HG03442 (cell line): Measurements from ENCODE around the gene TRAP1.
A peak's percentile ranks its signal among the peaks of the same experiment; 100 is the strongest.

Source experiments
- ATAC-seq: cut with Tn5 transposase; IDR thresholded peaks from one replicate; pipeline ENCODE4 v1.9.1; 2021; ENCODE audit warnings: mild to moderate bottlenecking, moderate library complexity; ENCODE audit not compliant: unreplicated experiment

Gene TRAP1

DNA sequence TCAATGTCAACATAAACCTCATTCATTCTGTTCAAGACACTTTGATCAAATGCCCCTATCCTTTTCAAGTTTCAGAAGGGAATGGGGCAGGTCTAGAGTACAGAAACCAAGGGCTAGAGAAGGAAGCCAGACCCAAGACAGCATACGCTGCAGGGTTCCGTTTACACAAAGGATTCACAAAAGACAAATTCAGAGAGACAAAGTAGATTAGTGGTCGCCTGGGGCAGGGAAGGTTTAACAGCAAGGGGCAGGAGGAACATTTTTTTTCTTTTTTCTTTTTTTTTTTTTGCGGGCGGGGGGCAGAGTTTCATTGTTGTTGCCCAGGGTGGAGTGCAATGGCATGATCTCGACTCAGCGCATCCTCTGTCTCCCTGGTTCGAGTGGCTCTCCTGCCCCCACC, 19.9 kb upstream of the TRAP1 start:
- no peak for ATAC-seq

DNA sequence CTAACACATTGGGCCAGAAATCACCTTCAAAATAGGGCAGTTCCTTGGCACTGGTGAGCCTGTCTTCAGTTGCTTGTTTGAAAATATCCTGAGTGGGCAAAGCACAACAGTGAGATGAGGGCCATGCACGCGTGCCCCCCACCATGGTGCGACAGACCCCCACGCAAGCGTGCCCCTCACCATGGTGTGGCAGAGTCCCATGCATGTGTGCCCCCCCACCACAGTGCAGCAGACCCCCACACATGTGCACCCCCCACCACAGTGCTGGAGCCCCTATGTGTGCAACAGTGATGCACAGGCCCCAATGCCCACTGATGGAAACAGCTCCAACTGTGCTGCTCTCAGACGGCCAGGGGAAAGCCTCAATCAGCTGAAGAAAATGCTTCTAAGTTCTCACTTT, 18.8 kb upstream of the TRAP1 start:
- ATAC-seq = no peak

DNA sequence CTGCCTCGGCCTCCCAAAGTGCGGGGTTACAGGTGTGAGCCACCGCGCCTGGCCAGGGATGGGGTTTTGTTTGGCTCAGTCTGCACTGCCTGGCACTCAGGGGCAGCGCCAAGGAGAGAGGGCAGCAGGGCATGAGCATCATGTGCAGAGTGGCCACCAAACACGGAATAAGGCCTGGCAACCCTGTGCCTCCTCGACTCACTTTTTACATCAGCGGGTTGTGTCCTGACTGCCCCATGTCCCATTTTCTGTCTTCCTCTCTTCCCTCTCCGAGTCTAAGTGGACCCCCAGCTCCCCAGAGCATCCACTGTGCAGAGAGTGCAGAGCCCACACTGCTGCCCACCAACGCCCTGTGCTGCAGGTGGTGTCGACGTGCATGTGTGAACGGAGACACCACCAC, 18.2 kb upstream of the TRAP1 start:
- no peak for ATAC-seq

DNA sequence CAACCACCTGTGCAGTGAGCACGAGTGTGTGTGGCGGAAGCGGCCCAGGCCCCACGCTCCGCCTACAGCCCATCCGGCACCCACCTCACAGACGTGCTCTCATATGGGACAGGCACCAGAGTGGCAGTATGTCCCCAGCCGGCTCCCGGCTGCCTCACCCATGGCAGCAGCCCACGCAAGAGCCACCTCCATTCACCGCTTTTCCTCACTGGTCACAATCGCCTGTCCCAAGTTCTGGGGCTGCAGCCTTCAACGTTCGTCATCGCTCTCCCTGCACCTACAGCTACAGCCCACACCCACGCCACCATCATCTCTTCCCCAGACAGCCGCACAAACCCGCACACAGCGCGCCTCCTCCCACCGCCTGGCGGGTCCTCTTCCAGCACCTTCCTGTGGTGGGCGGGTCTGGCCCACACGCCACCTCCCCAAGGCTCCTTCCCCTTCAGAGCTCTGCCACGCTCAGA, 17.5 kb upstream of the TRAP1 start:
- ATAC-seq = no peak

DNA sequence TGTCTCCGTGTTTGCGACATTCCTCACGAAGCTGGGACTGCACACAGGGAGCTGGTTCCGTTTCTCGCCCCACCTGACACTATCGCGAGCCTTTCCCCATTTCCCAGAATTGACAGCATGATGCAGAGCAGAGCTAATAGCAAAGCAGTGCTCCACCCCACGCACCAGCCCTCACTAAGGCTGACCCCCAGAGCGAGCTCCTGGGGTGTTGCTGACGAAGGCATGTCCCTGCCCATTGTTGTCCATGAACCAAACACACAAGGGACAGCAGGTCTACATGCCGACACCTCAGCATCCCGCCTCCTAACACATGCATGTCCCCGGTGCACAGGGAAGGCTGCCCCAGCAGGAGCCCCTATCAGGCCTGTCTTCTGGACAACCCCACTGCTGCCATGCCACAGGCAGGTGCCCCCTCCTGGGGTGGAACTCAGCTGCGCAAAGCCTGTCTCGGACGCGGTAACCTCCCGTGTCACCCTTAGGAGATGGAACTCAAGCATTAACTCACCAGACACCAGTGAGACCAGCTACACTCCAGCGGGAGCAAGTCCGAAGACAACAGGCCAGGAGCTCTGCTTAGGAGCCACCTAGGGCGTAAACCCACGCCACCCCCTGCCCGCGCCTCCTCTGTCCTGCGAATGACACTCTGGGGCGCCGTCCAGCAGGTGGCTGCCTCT, 16.9 kb upstream of the TRAP1 start:
- no peak for ATAC-seq

DNA sequence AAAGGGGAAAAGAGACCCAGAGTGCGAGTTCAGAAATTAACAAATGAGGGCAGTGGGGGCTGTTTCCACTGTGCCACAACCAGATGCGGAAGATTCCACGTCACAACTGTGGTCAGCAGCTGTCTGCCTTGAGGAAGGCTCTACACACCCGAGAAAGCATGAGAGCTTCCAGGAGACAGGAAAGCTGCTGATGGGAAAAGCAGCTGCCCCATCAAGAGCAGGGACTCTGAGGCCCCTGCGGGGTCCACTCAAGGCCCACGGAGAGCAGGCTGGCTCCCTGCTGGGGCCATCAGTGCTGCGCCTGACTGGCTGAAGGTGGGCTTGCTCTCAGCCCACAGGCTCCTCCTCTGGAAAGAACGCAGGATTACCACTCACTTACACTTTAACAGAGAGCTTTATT, 14.8 kb upstream of the TRAP1 start:
- no peak for ATAC-seq

DNA sequence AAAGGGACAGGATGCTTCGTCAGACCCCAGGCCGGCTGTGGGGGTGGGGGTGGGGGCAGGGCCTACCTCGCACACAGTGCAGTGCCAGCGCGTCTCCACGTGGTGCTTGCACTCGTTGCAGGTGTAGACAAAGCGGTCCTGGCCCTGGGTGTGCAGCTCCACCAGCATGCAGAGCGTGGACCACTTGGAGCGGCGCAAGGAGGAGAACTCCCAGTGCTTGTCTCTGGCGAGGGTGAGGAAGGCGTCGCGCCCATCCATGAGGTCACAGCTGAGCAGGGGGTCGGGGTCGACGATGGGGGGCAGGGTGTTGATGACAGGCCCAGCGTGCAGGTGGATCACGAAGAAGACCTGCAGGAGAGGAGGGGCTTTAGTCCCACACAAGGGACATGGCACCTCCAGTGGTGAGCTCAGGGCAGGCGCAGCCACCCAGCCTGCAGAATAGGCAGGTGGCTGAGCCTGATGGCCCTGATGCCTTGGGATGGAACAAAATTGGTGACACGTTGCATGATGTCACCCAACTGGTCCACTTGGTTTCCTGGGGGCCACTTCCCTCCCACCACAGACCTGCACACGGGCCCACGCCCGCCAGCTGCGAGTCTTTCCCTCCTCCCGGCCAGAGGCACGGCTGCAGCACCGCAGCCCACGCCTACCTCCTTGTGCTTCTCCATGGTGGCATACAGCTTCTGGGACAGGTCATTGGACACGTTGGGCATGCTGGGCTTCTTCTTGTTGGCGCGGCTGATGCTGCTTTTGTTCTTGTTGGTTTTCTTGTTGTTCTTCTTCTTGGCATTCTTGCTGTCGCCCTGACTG, 14.0 kb upstream of the TRAP1 start:
- no peak for ATAC-seq

DNA sequence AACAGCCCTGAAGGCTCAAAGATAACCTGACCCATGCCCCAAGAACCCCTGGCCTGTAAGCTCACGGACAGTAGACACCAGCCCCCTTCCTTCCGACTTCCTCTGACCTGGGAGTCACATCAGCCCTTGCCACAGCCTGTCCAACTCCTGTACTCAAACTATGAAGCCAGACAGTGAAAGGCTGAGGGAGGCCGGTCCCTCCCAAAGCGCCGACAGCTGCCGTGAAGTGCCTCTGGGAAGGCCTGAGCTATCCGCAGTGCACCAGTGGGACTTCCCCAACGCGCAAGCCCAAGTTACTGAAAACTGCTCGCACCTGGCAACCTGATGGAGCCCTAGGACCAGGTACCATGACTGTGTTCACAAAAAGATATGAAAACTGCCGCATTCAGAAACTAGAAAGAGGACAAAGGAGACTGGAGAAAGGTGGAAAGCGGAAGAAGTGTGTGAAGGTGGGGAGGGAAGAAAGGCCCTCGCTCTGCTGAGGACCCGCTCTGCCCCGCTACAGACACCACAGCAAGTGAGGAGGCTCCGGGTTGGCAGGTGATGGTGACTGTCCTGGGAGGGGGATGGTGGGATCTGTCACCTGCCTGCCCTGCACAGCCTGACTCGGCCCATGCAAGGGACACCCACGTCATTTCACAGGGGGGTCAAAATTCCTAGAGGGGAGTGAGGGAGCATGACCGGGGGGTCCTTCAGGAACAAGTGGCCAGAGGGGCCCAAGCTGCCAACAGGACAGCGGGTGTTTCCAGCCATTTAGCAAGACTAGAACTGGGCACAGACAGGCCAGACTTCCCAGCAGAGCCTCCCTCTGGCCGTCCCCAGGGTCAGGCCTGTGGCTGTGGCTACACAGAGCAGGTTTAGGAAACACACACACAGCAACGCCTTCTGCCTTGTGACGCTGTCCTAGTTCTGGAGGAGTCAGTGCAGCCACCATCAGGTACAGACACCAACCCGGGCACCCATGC, 13.1 kb upstream of the TRAP1 start:
- ATAC-seq = no peak

DNA sequence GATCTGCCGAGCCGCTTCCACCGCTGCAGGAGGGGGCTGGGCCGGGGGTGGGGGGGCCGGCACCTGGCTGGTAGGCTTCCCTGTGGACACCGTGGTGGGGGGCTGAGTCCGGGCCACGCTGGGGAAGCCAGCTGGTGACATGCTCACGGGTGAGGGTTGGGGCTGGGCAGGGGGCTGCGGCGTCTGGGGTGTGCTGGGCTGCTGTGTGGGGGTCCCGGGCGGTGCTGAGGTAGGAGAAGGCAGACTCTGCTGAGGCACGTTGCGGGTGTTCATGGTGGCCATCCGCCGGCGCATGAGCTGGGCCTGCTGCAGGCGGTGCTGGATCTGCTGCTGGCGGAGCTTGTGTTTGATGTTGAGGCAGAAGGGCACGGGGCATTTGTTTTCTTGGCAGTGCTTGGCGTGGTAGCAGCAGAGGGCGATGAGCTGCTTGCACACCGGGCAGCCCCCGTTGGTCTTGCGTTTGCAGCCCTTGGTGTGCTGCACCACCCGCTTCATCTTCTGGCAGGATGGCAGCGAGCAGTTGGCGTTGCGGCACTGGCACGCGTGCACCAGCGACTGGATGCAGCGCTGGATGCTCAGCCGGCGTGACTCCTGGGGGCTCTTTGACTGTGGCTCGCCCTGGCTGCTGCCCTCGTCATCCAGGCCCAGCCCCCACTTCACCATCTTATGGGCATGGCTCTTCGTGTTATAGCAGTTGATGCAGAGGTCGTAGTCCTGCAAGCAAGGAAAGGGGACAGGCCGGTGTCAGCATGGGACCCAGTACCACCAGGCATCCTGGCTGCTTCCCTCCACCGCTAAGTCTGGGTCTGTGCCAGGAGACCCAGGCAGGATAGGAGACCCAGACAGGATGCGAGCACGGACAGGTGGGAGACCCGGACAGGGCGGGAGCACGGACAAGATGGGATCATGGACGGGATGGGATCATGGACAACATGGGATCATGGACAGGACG, 12.1 kb upstream of the TRAP1 start:
- no peak for ATAC-seq

DNA sequence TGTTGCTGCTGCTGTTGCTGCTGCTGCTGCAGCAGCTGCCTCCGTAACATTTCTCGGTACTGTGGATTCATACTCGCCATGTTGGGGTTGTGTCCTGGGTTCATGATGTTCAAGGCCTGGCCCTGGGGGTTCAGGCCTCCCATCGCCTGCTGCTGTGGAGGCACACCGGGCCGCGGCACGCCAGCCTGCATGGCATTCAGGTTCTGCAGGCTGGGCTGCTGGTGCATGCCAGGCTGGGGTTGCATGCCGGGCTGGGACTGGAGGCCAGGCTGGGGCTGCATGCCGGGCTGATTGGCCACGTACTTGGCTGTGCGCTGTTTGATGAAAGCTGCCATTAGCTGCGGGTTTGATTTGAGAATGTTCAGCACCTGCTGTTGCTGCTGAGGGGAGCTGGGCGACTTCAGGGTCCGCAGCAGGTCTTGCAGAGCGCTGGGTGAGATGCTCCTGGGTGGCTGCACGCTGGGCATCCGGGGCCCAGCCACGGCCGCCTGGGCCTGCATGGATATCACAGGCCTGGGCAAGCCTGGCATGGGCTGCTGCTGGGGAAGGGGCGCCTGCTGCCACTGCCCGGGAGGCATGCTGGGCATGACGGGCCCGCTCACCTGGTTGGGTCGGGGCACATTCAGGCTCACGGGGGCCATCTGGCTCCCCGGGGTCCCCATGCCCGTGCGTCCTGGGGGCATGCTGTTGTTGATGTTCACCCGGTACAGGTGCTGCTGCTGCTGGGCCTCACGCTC, 11.3 kb upstream of the TRAP1 start:
- ATAC-seq = no peak

DNA sequence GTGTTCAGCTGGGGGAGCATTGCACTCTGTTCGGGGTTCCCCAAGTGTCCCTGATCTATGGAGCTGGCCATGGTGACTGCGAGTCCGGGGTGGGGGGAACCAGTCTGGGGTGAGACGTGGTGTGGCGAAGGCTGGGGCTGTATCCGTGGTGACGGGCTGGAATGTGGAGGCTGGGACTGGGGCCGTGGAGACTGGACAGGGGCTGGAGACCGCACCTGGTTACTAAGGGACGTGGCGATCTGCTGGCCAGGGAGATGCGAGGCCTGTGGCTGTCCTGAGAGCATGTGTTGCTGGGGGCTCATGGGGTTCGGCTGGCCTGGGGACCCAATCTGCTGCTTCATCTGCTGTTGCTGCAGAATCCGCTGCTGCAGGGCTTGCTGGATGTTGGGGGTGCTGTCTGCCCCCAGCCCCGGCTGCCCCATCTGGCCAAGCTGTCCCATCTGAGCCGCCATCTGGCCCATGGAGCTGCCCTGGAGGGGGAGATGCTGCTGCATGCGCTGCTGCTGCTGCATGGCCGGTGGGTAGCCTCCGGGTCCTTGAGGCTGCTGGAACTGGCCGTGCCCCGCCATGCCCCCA, 10.6 kb upstream of the TRAP1 start:
- no peak for ATAC-seq

DNA sequence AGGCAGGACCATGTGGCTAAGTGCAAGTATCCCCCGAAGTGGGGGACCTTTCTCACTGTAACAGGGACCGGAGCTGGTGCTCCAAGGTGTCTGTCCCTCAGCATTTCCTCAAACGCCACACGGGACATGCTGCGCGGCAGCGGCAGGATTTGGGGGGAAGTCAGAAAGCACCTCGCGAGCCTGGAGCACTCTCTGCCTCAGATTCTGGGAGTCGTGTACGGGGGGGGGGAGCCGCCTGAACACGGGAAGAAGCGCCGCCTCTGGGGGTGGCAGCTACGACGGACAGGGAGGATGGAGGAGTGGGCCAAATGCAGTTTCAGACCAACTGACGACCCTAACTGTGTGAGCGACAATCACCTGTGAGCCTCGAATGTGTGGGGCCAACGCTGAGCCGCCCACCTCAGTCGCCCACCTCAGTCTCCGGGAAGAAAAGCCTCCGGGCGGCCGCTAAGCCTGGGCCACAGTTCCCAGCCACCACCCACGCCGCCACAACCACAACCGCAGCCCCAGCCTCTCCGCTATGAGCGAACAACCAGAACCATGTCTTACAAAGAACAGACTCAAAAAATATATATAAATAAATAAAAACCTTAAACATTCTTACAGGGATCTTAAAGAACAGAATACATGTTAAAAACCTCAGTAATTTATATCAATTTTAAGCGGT, 8.8 kb upstream of the TRAP1 start:
- no peak for ATAC-seq

DNA sequence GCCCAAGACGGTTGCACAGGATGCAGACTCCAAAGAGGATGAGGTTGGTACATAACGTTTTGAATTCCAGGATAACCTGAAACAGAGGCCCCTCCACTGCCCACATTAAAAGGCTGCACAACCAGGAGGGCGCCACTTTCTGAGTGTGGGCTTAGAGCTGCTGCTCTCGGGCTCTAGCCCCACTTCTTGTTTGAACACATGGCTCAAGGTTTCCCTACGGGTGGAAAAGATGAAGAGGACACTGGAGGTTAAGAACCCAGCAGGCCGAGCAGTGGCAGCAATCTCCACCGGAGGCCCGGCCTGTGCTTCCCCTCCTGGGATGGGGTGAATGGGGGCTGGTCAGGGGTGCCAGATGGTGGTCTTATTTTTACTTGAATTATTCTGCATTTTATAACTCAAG, 8.0 kb upstream of the TRAP1 start:
- ATAC-seq = no peak

DNA sequence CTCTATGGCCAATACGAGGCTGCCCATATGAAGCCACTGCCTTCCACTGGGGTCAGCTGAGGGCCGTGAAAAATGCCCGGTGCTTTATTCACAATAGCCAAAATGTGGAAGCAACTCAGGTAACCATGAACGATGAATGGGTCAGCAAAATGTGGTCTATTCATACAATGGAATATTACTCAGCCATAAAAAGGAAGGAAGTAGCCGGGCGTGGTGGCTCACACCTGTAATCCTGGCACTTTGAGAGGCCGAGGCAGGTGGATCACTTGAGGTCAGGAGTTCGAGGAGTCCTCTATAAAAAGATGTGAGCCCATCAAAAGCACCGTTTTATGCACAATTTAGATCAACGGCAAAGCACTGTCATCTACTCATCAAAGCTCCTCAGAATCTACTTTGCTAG, 5.2 kb upstream of the TRAP1 start:
- no peak for ATAC-seq

DNA sequence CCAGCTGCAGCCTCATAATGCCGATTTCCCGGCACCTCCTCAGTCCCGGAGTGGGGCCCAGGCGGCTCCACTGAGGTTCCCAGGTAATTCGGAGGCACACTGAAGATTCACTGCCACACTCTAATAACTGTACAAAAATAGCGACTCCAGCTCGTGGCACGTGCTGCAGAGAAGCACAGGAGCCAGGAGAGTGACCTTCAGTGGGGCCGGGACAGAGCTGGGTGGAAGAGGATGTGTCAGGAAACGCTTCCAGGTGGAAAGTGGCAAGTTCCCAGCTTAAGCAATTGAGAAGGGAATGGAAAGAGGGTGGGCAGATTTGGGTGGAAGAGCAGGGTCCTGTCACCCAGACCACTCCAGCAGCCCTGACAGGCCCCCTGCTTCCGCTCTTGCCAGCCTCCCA, 3.1 kb upstream of the TRAP1 start:
- ATAC-seq = no peak

DNA sequence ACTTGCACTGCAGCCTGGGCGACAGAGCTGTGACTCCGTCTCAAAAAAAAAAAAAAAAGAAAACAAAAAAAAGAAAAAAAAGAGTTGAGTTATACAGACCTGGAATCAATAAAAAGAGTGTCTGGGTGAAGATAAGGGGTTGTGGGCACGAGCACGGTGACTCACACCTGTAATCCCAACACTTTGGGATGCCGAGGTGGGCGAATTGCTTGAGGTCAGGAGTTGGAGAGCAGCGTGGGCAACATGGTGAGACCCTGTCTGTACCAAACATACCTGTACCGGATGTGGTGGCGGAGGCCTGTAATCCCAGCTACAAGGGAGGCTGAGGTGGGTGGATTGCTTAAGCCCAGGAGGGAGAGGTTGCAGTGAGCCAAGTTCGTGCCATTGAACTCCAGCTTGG, 1.3 kb upstream of the TRAP1 start:
- ATAC-seq = no peak

DNA sequence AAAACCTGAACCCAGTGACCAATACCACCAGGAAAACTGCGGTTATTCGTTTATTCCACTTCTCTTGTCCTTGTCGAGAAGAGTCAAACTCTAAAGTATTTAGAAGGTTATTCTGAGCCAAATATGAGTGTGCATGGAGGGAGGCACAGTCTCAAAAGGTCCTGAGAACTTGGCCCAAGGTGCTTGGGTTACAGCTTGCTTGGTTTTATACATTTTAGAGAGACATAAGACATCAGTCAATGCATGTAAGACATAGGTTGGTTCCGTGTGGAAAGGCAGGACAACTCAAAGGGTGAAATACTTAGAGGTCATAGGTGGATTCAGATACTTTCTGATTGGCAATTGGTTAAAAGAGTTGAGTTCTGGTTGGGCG, 681 bp upstream of the TRAP1 start:
- ATAC-seq = no peak

DNA sequence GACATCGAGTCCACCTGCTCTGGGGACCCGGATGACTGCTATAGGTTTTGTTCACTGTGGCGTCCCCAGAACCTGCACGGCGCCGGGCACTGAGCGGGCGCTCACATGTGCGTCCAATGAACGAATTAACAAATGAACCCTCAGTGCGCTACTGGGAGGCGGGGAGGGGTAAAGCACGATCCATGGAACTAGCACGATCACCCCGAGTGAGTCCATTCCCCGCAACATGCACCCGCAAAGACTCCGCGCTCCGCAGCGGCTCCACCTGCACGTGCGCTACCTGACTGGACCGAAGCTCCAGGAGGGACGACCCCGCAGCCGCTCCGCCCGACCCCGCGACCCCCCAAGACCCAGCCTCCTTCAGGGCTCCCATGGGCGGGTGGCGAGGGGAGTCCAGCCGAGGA, 491 bp downstream of the TRAP1 start:
- ATAC-seq = peak; percentile 22

DNA sequence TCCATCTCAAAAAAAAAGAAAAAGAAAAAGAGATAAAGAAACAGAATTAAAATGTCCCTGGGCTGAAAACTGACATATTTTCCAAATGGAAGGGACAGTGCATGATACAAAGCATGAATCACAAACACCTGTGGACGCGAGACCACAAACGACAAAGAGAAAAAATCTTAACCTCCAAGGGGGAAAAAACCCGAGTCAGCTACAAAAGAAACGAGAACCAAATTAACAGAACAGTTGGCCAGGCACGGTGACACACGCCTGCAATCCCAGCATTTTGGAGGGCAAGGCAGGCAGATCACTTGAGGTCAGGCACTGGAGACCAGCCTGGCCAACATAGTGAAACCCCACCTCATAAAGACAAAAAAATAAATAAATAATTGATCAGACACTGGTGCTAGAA, 1.9 kb downstream of the TRAP1 start:
- ATAC-seq = no peak
